ENCODE measurements around the gene ANKRD11. TPM values are rescaled to one million over a fixed set of nuclear protein-coding genes. Genes with fewer than 3 reads are reported as not detected.
A peak's percentile ranks its signal among the peaks of the same experiment; 100 is the strongest.
"Not testable (repeated sequence)": the region's sequence is repeated elsewhere in the genome, so short reads cannot be mapped to it uniquely, and the experiment has no call there.

ANKRD11 gene
- total RNA-seq, 1 experiment from 2014 or later: 242 TPM

DNA sequence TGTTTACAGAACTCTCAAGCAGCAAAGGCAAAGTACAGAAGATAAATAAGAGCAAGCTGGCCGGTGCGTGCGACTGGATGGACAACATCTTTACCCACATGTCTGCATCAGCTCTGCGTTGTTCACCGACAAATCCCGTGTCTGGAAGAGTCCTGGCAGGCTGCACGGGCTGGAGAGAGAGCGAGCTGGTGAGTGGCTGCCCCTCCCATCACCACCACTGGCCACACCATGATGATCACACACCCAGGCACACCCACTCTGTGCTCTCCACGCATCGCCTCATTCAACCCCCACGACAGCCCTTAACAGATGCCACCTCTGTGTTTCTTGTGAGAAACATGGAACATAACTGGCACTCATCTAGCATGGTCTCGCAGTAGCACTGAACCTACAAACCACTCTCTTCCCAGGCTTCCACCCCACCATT, 59.2 kb downstream of the ANKRD11 start:
- no peaks in the 10 kb centered on the region for H3K27me3 Mint-ChIP-seq (ENCODE audit: unreplicated experiment)
- intact Hi-C loops (cut with micrococcal nuclease; ENCODE audit: unreplicated experiment): no loop called here
- no TSS peak for BruUV-seq (replicated peaks)
- peaks cover 3% of the 10 kb centered on the region for H3K9me3 Mint-ChIP-seq (ENCODE audit: low read depth, unreplicated experiment)
- CTCF ChIA-PET: no interaction called here
- H3K4me3 Mint-ChIP-seq (ENCODE audit: low read depth, unreplicated experiment): no peak overlapping the region
- peaks cover 17% of the 10 kb centered on the region for H3K36me3 Mint-ChIP-seq (ENCODE audit: insufficient read depth, unreplicated experiment)
- H3K4me1 Mint-ChIP-seq (ENCODE audit: low read depth, unreplicated experiment): peaks cover 7% of the 10 kb centered on the region
- no peak overlapping the region for H3K27ac Mint-ChIP-seq (ENCODE audit: unreplicated experiment)
- TF ChIP-seq CTCF (IDR thresholded peaks at IDR 0.05; ENCODE audit: unreplicated experiment): no peak
- DNase-seq: no peak

DNA sequence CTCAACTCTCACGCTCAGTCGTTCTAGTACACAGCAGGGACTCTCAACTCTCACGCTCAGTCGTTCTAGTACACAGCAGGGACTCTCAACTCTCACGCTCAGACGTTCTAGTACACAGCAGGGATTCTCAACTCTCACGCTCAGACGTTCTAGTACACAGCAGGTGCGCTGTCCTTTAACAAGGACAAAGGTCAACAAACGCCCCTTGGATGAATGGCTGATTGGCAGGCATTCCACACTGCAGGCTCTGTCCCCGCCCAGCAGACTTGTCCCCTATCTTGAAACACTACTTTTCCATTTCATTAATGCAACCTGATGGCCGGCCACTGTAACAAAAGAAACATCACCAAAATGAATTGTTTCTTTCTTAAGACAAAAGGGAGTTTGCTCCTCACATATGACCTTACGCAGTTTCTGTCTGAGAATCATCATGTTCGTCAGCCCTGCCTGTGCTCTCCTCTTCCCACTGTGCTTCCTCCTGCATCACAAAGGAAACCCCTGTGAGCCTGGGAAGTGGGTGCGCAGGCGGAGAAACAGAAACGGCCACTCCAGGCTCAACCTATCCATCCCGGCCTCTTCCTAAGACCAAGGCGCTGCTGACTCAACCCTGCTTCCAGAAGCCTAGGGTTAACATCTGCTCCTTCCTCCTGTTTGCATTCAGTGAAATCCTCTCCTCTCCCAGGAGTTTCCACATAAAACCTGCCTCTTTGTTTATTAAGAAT, 59.8 kb downstream of the ANKRD11 start:
- no peak overlapping the region for H3K4me3 Mint-ChIP-seq (ENCODE audit: low read depth, unreplicated experiment)
- H3K36me3 Mint-ChIP-seq (ENCODE audit: insufficient read depth, unreplicated experiment): peaks cover 17% of the 10 kb centered on the region
- H3K27me3 Mint-ChIP-seq (ENCODE audit: unreplicated experiment): no peaks in the 10 kb centered on the region
- intact Hi-C loops (cut with micrococcal nuclease; ENCODE audit: unreplicated experiment): no loop called here
- H3K27ac Mint-ChIP-seq (ENCODE audit: unreplicated experiment): no peak overlapping the region
- peaks cover 2% of the 10 kb centered on the region for H3K4me1 Mint-ChIP-seq (ENCODE audit: low read depth, unreplicated experiment)
- no TSS peak for BruUV-seq (replicated peaks)
- peaks cover under 1% of the 10 kb centered on the region for H3K9me3 Mint-ChIP-seq (ENCODE audit: low read depth, unreplicated experiment)
- CTCF ChIA-PET: no interaction called here
- no peak for TF ChIP-seq CTCF (IDR thresholded peaks at IDR 0.05; ENCODE audit: unreplicated experiment)
- DNase-seq: no peak

DNA sequence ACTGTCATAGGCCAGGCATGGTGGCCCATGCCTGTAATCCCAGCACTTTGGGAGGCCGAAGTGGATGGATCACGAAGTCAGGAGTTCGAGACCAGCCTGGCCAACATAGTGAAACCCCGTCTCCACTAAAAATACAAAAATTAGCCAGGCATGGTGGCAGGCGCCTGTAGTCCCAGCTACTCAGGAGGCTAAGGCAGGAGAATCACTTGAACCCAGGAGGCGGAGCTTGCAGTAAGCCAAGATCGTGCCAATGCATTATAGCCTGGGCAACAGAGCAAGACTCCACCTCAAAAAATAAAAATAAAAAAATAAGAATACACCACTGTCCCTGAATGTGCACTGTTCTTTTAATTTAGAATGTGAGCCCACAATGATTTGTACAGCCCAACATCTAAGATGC, 61.8 kb downstream of the ANKRD11 start:
- CTCF ChIA-PET; DNase-seq; H3K27ac Mint-ChIP-seq (ENCODE audit: unreplicated experiment); H3K9me3 Mint-ChIP-seq (ENCODE audit: low read depth, unreplicated experiment); BruUV-seq (replicated peaks); H3K4me1 Mint-ChIP-seq (ENCODE audit: low read depth, unreplicated experiment); intact Hi-C loops (cut with micrococcal nuclease; ENCODE audit: unreplicated experiment); H3K4me3 Mint-ChIP-seq (ENCODE audit: low read depth, unreplicated experiment); H3K27me3 Mint-ChIP-seq (ENCODE audit: unreplicated experiment): not testable (repeated sequence)
- peaks cover 34% of the 10 kb centered on the region for H3K36me3 Mint-ChIP-seq (ENCODE audit: insufficient read depth, unreplicated experiment)

DNA sequence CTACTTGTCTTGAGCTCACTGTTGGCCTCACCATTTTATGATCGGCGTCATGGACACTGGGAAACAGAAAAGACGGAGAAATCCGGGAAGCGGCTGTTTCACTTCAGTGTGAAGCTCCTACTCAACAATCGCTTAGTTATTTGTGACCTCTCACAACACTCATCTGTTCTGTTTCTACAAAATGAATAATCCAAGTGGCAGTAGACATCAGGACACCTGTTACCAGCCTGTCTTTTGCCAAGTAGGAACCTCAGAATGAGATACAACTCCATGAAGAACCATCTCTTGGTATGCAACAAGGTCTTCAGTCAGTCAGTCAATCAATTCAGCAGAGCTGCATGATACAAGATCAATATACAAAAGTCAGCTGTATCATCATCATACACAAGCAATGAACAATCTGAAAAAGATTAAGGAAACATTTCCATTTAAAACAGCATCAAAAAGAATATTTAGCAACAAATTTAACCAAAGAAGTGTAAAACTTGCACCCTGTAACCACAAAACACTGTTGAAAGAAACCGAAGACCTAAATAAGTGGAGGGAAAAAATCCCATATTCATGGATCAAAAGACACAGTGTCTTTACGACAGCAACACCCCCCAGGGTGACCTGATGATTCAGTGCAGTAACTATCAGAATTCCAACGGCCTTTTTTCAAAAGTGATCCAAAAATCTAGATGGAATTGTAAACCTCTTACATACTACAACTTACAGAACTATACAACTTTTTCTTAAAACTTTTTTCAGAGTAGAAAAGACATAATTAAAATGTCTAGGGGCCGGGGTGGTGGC, 63.4 kb downstream of the ANKRD11 start:
- H3K9me3 Mint-ChIP-seq (ENCODE audit: low read depth, unreplicated experiment): no peaks in the 10 kb centered on the region
- no peak overlapping the region for H3K4me3 Mint-ChIP-seq (ENCODE audit: low read depth, unreplicated experiment)
- H3K36me3 Mint-ChIP-seq (ENCODE audit: insufficient read depth, unreplicated experiment): peaks cover 43% of the 10 kb centered on the region
- CTCF ChIA-PET: interaction anchor here (0.6 kb wide), 1 partner anchor 41 kb away, joined by 3 read pairs; no protein-coding TSS in a partner anchor
- H3K27ac Mint-ChIP-seq (ENCODE audit: unreplicated experiment): no peak overlapping the region
- BruUV-seq (replicated peaks): TSS peak; percentile 28
- no peaks in the 10 kb centered on the region for H3K27me3 Mint-ChIP-seq (ENCODE audit: unreplicated experiment)
- intact Hi-C loops (cut with micrococcal nuclease; ENCODE audit: unreplicated experiment): no loop called here
- peaks cover 22% of the 10 kb centered on the region for H3K4me1 Mint-ChIP-seq (ENCODE audit: low read depth, unreplicated experiment)
- TF ChIP-seq CTCF (IDR thresholded peaks at IDR 0.05; ENCODE audit: unreplicated experiment): no peak
- DNase-seq: no peak

Measured in Calu3 (cell line).